ENCODE measurements around the gene SSB. TPM values are rescaled to one million over a fixed set of nuclear protein-coding genes. Genes with fewer than 3 reads are reported as not detected.
"Not testable (repeated sequence)": the region's sequence is repeated elsewhere in the genome, so short reads cannot be mapped to it uniquely, and the experiment has no call there.

The SSB gene
- total and polyA plus RNA-seq, 4 experiments from 2014 or later: 112 to 149 (median 113) TPM

DNA sequence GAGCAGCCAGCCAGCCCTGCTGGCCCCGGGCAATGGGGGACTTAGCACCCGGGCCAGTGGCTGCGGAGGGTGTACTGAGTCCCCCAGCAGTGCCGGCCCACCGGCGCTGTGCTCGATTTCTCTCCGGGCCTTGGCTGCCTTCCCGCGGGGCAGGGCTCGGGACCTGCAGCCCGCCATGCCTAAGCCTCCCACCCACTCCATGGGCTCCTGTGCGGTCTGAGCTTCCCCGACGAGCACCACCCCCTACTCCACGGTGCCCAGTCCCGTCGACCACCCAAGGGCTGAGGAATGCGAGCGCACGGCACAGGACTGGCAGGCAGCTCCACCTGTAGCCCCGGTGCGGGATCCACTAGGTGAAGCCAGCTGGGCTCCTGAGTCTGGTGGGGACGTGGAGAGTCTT is 43.0 kb downstream of the SSB start:
- peaks cover 34 to 69% (median 44%) of the 10 kb centered on the region in 4 donors for H3K4me1 Mint-ChIP-seq
- DNase-seq; CTCF ChIA-PET (ENCODE audit: partially characterized antibody); H3K9me3 Mint-ChIP-seq; H3K27me3 ChIP-seq (ENCODE audit: insufficient read depth, low read length); intact Hi-C loops (cut with micrococcal nuclease); H3K4me3 Mint-ChIP-seq; H3K27me3 Mint-ChIP-seq; H3K9me3 ChIP-seq (ENCODE audit: control insufficient read depth in 1 of 2, low read length in 2 of 2); H3K36me3 ChIP-seq (ENCODE audit: insufficient read depth, low read length); H3K27ac ChIP-seq (ENCODE audit: low read depth, low read length); H3K4me3 ChIP-seq (ENCODE audit: low read length in 2 of 2); POLR2A ChIA-PET (ENCODE audit: partially characterized antibody); H3K27ac Mint-ChIP-seq: not testable (repeated sequence)
- H3K4me1 ChIP-seq (ENCODE audit: insufficient read depth, low read length): peaks cover 18% of the 10 kb centered on the region
- H3K36me3 Mint-ChIP-seq: peaks cover 5 to 14% of the 10 kb centered on the region in 2 donors

DNA sequence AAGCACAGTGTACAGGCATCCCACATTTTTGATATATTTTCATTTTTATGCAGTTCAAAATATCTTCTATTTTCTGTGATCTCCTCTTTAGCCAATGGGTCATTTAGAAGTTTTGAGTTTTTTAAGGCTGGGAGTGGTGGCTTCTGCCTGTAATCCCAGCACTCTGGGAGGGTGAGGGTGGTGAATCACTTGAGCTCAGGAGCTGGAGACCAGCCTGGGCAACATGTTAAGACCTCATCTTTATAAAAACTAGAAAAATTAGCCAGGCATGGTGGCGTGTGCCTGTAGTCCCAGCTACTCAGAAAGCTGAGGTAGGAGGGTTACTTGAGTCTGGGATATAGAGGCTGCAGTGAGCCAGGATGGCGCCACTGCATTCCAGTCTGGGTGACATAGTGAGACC is 46.3 kb downstream of the SSB start:
- H3K36me3 Mint-ChIP-seq: peaks cover 11 to 27% of the 10 kb centered on the region in 2 donors
- CTCF ChIA-PET (ENCODE audit: partially characterized antibody): no interaction called here

DNA sequence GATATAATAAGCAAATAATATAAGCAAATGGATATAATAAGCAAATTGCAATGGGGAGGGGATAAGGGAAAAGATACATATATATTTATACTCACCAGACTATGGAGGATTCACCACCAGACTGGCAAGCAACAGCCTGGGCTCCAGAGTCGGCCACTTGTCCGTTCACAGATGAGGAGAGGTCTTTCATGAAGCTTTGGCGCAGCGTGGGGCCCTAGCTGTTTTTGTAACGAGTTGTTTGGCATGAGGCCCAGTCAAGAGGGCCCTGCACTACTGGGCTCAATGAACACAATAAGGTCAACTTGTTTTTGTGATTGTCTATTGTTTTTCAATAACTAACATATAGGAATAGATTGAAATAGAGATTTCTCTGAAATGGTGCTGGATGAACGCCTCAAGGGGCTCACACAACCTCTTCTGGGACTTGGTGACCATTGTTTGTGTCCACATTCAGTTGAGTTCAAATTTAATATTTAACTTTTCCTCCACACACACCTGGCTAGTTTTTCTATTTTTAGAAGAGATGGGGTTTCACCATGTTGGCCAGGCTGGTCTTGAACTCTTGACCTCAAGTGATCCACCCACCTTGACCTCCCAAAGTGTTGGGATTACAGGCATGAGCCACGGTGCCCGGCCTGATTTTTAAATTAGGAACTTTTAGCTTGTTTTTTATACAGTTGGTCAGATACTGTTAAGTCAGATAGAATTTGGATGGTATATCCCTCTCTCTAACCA is 50.5 kb downstream of the SSB start:
- CTCF ChIA-PET (ENCODE audit: partially characterized antibody); H3K9me3 ChIP-seq (ENCODE audit: control insufficient read depth in 1 of 2, low read length in 2 of 2); POLR2A ChIA-PET (ENCODE audit: partially characterized antibody); H3K4me3 ChIP-seq (ENCODE audit: low read length in 2 of 2); H3K36me3 ChIP-seq (ENCODE audit: insufficient read depth, low read length); H3K27me3 ChIP-seq (ENCODE audit: insufficient read depth, low read length); H3K27ac ChIP-seq (ENCODE audit: low read depth, low read length); intact Hi-C loops (cut with micrococcal nuclease); H3K27me3 Mint-ChIP-seq; H3K9me3 Mint-ChIP-seq; DNase-seq: not testable (repeated sequence)
- H3K27ac Mint-ChIP-seq: peak overlapping the region in 1 of 7 donors; percentile 65
- peaks cover 35 to 65% (median 47%) of the 10 kb centered on the region in 4 donors for H3K4me1 Mint-ChIP-seq
- H3K4me1 ChIP-seq (ENCODE audit: insufficient read depth, low read length): peaks cover 18% of the 10 kb centered on the region
- peak overlapping the region in 2 of 8 donors; percentile 21 to 22 for H3K4me3 Mint-ChIP-seq
- peaks cover 14 to 27% of the 10 kb centered on the region in 2 donors for H3K36me3 Mint-ChIP-seq

More for the DNA sequence above, 46.3 kb downstream of the SSB start:
- H3K27me3 ChIP-seq (ENCODE audit: insufficient read depth, low read length): no peaks in the 10 kb centered on the region
- no peaks in the 10 kb centered on the region for H3K9me3 ChIP-seq (ENCODE audit: control insufficient read depth in 1 of 2, low read length in 2 of 2)
- Mint-ChIP-seq H3K9me3 (no peaks in the 10 kb centered on the region), H3K27ac (no peak overlapping the region), H3K4me1 (peaks cover 32 to 65% (median 44%) of the 10 kb centered on the region in 4 donors), H3K27me3 (no peaks in the 10 kb centered on the region), H3K4me3 (no peak overlapping the region)
- DNase-seq: no peak
- POLR2A ChIA-PET (ENCODE audit: partially characterized antibody): no interaction called here
- intact Hi-C loops (cut with micrococcal nuclease): no loop called here
- no peak overlapping the region for H3K4me3 ChIP-seq (ENCODE audit: low read length in 2 of 2)
- peaks cover 18% of the 10 kb centered on the region for H3K4me1 ChIP-seq (ENCODE audit: insufficient read depth, low read length)
- no peak overlapping the region for H3K27ac ChIP-seq (ENCODE audit: low read depth, low read length)
- no peaks in the 10 kb centered on the region for H3K36me3 ChIP-seq (ENCODE audit: insufficient read depth, low read length)

DNA sequence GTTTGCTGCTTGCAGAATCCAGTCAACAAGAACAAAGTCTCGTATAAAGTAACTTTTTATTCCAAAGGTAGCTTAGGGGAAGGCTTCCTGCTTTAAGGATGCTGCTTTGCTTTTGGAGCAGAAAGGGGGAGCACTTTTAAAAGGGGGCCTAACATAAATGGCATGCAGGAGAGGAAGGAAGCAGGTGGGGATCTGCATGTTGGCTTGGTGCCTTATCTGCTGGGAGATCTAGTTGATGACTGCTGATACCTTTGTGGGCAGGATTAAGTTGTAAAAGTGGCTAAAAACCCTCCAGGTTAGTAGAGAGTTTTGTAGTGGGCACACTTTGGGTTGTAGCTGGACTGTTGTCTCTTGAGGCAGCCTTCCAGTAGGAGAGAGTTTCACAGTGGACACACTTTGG is 51.0 kb downstream of the SSB start:
- ChIA-PET POLR2A (ENCODE audit: partially characterized antibody) (no interaction called here), CTCF (ENCODE audit: partially characterized antibody) (no interaction called here)
- H3K9me3 ChIP-seq (ENCODE audit: control insufficient read depth in 1 of 2, low read length in 2 of 2): no peaks in the 10 kb centered on the region
- peaks cover 13 to 25% of the 10 kb centered on the region in 2 donors for H3K36me3 Mint-ChIP-seq
- H3K4me1 Mint-ChIP-seq: peaks cover 32 to 63% (median 47%) of the 10 kb centered on the region in 4 donors
- H3K4me1 ChIP-seq (ENCODE audit: insufficient read depth, low read length): peaks cover 18% of the 10 kb centered on the region
- no peaks in the 10 kb centered on the region for H3K27me3 ChIP-seq (ENCODE audit: insufficient read depth, low read length)
- intact Hi-C loops (cut with micrococcal nuclease): no loop called here
- no peak for DNase-seq
- no peaks in the 10 kb centered on the region for H3K36me3 ChIP-seq (ENCODE audit: insufficient read depth, low read length)
- H3K4me3 Mint-ChIP-seq: peak overlapping the region in 4 of 8 donors; percentile 1 to 22 (median 14)
- no peak overlapping the region for H3K4me3 ChIP-seq (ENCODE audit: low read length in 2 of 2)
- H3K27ac ChIP-seq (ENCODE audit: low read depth, low read length): no peak overlapping the region
- H3K9me3 Mint-ChIP-seq: no peaks in the 10 kb centered on the region
- H3K27ac Mint-ChIP-seq: peak overlapping the region in 2 of 7 donors; percentile 52 to 65
- H3K27me3 Mint-ChIP-seq: no peaks in the 10 kb centered on the region

DNA sequence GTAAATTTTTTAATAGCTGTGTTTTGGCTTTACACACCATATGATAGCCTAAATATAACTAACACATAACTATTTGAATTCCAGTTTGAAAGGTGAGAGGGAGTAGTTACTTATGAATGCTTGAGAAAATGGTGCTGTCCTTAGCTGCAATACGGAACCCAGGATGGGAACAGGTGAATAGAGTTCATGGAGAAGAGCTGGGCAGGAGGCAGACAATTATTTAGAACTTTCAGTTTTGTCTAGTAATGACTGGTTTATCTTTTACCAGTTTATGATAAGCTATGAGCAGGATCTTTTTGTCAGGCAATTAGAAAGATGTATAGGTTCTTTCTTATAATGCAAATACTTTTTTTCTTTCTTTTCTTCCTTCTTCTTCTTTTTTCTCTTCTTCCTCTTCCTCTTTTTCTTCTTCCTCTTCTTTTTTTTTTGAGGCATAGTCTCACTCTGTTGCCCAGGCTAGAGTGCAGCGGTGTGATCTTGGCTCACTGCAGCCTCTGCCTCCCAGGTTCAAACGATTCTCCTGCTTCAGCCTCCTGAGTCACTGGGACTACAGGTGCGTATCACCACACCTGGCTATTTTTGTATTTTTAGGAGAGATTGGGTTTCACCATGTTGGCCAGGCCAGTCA is 54.5 kb downstream of the SSB start:
- H3K27ac Mint-ChIP-seq: peak overlapping the region in 1 of 7 donors; percentile 19
- ChIA-PET CTCF (ENCODE audit: partially characterized antibody) (interaction anchor here (0.9 to 1.2 kb wide), 2 partner anchors 26 to 45 kb away, joined by 4 read pairs; partner anchors contain the start of gene UBR3), POLR2A (ENCODE audit: partially characterized antibody) (no interaction called here)
- H3K36me3 ChIP-seq (ENCODE audit: insufficient read depth, low read length): no peaks in the 10 kb centered on the region
- peak overlapping the region in 1 of 8 donors; percentile 4 for H3K4me3 Mint-ChIP-seq
- H3K9me3 ChIP-seq (ENCODE audit: control insufficient read depth in 1 of 2, low read length in 2 of 2): no peaks in the 10 kb centered on the region
- H3K4me3 ChIP-seq (ENCODE audit: low read length in 2 of 2): no peak overlapping the region
- H3K36me3 Mint-ChIP-seq: peaks cover 13 to 23% of the 10 kb centered on the region in 2 donors
- no peaks in the 10 kb centered on the region for H3K27me3 ChIP-seq (ENCODE audit: insufficient read depth, low read length)
- no peak for DNase-seq
- no peaks in the 10 kb centered on the region for H3K27me3 Mint-ChIP-seq
- H3K4me1 ChIP-seq (ENCODE audit: insufficient read depth, low read length): peaks cover 12% of the 10 kb centered on the region
- no peak overlapping the region for H3K27ac ChIP-seq (ENCODE audit: low read depth, low read length)
- peaks cover 16 to 37% (median 30%) of the 10 kb centered on the region in 4 donors for H3K4me1 Mint-ChIP-seq
- intact Hi-C loops (cut with micrococcal nuclease): no loop called here
- peaks cover 0 to 2% (median 0%) of the 10 kb centered on the region in 8 donors for H3K9me3 Mint-ChIP-seq

DNA sequence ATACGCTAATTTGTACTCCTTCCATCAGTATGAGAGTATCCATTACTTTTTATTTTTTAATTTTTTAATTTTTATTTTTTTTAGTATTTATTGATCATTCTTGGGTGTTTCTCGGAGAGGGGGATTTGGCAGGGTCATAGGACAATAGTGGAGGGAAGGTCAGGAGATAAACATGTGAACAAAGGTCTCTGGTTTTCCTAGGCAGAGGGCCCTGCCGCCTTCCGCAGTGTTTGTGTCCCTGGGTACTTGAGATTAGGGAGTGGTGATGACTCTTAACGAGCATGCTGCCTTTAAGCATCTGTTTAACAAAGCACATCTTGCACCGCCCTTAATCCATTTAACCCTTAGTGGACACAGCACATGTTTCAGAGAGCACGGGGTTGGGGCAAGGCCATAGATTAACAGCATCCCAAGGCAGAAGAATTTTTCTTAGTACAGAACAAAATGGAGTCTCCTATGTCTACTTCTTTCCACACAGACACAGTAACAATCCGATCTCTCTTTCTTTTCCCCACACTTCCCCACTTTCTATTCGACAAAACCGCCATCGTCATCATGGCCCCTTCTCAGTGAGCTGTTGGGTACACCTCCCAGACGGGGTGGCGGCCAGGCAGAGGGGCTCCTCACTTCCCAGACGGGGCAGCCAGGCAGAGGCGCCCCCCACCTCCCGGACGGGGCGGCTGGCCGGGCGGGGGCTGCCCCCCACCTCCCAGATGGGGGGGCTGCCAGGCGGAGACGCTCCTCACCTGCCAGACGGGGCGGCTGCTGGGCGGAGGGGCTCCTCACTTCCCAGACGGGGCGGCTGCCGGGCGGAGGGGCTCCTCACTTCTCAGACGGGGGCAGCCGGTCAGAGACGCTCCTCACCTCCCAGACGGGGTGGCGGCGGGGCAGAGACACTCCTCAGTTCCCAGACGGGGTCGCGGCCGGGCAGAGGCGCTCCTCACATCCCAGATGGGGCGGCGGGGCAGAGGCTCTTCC is 56.9 kb downstream of the SSB start:
- intact Hi-C loops (cut with micrococcal nuclease); H3K4me1 ChIP-seq (ENCODE audit: insufficient read depth, low read length); CTCF ChIA-PET (ENCODE audit: partially characterized antibody); H3K36me3 ChIP-seq (ENCODE audit: insufficient read depth, low read length); H3K27ac Mint-ChIP-seq; H3K9me3 Mint-ChIP-seq; DNase-seq; H3K4me3 Mint-ChIP-seq; H3K27me3 Mint-ChIP-seq; H3K27ac ChIP-seq (ENCODE audit: low read depth, low read length); H3K4me3 ChIP-seq (ENCODE audit: low read length in 2 of 2); POLR2A ChIA-PET (ENCODE audit: partially characterized antibody); H3K27me3 ChIP-seq (ENCODE audit: insufficient read depth, low read length); H3K9me3 ChIP-seq (ENCODE audit: control insufficient read depth in 1 of 2, low read length in 2 of 2): not testable (repeated sequence)
- Mint-ChIP-seq H3K36me3 (peaks cover 8 to 22% of the 10 kb centered on the region in 2 donors), H3K4me1 (peaks cover 21 to 30% (median 24%) of the 10 kb centered on the region in 4 donors)

DNA sequence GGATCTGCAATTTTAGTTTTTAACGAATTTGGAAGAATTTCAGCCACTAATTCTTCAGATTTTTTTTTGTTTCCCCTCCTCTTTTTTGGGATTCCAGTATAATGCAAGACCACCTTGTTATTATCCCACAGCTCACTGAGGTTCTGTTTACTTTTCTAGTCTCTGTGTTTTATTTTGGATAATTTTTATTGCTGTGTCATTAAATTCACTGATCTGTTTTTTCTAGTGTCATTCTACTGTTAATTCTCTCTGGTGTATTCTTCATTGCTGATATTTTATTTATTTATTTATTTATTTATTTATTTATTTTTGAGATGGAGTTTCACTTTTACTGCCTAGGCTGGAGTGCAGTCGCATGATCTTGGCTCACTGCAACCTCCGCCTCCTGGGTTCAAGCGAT is 60.8 kb downstream of the SSB start:
- H3K27me3 ChIP-seq (ENCODE audit: insufficient read depth, low read length): no peaks in the 10 kb centered on the region
- Mint-ChIP-seq H3K4me3 (no peak overlapping the region), H3K27ac (no peak overlapping the region), H3K4me1 (peaks cover 16 to 35% (median 23%) of the 10 kb centered on the region in 4 donors), H3K9me3 (peaks cover 0 to 2% (median 0%) of the 10 kb centered on the region in 8 donors), H3K27me3 (no peaks in the 10 kb centered on the region), H3K36me3 (peaks cover 3 to 22% of the 10 kb centered on the region in 2 donors)
- ChIA-PET POLR2A (ENCODE audit: partially characterized antibody) (no interaction called here), CTCF (ENCODE audit: partially characterized antibody) (interaction anchor here (1.4 kb wide), 1 partner anchor 35 kb away, joined by 5 read pairs; the partner anchor contains the start of gene METTL5)
- H3K4me1 ChIP-seq (ENCODE audit: insufficient read depth, low read length): peaks cover 4% of the 10 kb centered on the region
- H3K27ac ChIP-seq (ENCODE audit: low read depth, low read length): no peak overlapping the region
- DNase-seq: no peak
- intact Hi-C loops (cut with micrococcal nuclease): no loop called here
- no peak overlapping the region for H3K4me3 ChIP-seq (ENCODE audit: low read length in 2 of 2)
- H3K9me3 ChIP-seq (ENCODE audit: control insufficient read depth in 1 of 2, low read length in 2 of 2): no peaks in the 10 kb centered on the region
- H3K36me3 ChIP-seq (ENCODE audit: insufficient read depth, low read length): no peaks in the 10 kb centered on the region
